ENCODE results near the gene ARHGAP24. TPM values are rescaled to one million over a fixed set of nuclear protein-coding genes. Genes with fewer than 3 reads are reported as not detected.

The ARHGAP24 gene
- total RNA-seq, 2 experiments from 2014 or later: 0.22 to 0.70 TPM

- POLR2A ChIA-PET: no interaction called here
- Mint-ChIP-seq H3K4me1 (ENCODE audit: low read depth) (peaks cover 8% of the 10 kb centered on the region), H3K4me3 (no peak overlapping the region), H3K9me3 (no peaks in the 10 kb centered on the region), H3K27me3 (no peaks in the 10 kb centered on the region), H3K27ac (no peak overlapping the region), H3K36me3 (ENCODE audit: low read depth) (no peaks in the 10 kb centered on the region)
- CTCF ChIA-PET: no interaction called here
- DNase-seq (no peak), ATAC-seq (no peak)
- intact Hi-C loops (cut with micrococcal nuclease): no loop called here
- TF ChIP-seq CTCF (IDR thresholded peaks at IDR 0.05): no peak
Measured at GRCh38 chr4:85603437-85604336, 128.7 kb downstream of the ARHGAP24 start.

- Mint-ChIP-seq H3K36me3 (ENCODE audit: low read depth) (no peaks in the 10 kb centered on the region), H3K9me3 (peaks cover 2% of the 10 kb centered on the region), H3K4me3 (no peak overlapping the region), H3K4me1 (ENCODE audit: low read depth) (peaks cover 13% of the 10 kb centered on the region), H3K27me3 (no peaks in the 10 kb centered on the region), H3K27ac (no peak overlapping the region)
- ATAC-seq (no peak), DNase-seq (no peak)
- no peak for TF ChIP-seq CTCF (IDR thresholded peaks at IDR 0.05)
- ChIA-PET POLR2A (no interaction called here), CTCF (no interaction called here)
- intact Hi-C loops (cut with micrococcal nuclease): no loop called here
Measured at GRCh38 chr4:85606505-85606904, 131.6 kb downstream of the ARHGAP24 start.

- intact Hi-C loops (cut with micrococcal nuclease): no loop called here
- ATAC-seq: no peak
- H3K9me3 Mint-ChIP-seq: peaks cover 2% of the 10 kb centered on the region
- POLR2A ChIA-PET: no interaction called here
- TF ChIP-seq CTCF (IDR thresholded peaks at IDR 0.05): no peak
- no peak overlapping the region for H3K27ac Mint-ChIP-seq
- CTCF ChIA-PET: no interaction called here
- DNase-seq: no peak
- H3K4me1 Mint-ChIP-seq (ENCODE audit: low read depth): peaks cover 13% of the 10 kb centered on the region
- no peaks in the 10 kb centered on the region for H3K27me3 Mint-ChIP-seq
- H3K36me3 Mint-ChIP-seq (ENCODE audit: low read depth): no peaks in the 10 kb centered on the region
- no peak overlapping the region for H3K4me3 Mint-ChIP-seq
Measured at GRCh38 chr4:85607624-85608023, 132.7 kb downstream of the ARHGAP24 start.

- intact Hi-C loops (cut with micrococcal nuclease): no loop called here
- Mint-ChIP-seq H3K27ac (peak overlapping the region; percentile 70), H3K4me3 (no peak overlapping the region)
Measured at GRCh38 chr4:85610450-85610849, 135.5 kb downstream of the ARHGAP24 start.

More at GRCh38 chr4:85610450-85610849, 135.5 kb downstream of the ARHGAP24 start:
- no peak for TF ChIP-seq CTCF (IDR thresholded peaks at IDR 0.05)
- Mint-ChIP-seq H3K36me3 (ENCODE audit: low read depth) (no peaks in the 10 kb centered on the region), H3K9me3 (peaks cover 2% of the 10 kb centered on the region), H3K27me3 (no peaks in the 10 kb centered on the region), H3K4me1 (ENCODE audit: low read depth) (peaks cover 13% of the 10 kb centered on the region)
- ChIA-PET CTCF (no interaction called here), POLR2A (no interaction called here)
- peak; percentile 37 for DNase-seq
- ATAC-seq: peak; percentile 89
